Activated CD8-positive, alpha-beta memory T cell treated with anti-CD3 and anti-CD28 coated beads, Interleukin-2, amount 50 U/mL, for 4 hours (primary cell): ENCODE data around the gene ITFG1.
"Not testable (repeated sequence)": the region's sequence is repeated elsewhere in the genome, so short reads cannot be mapped to it uniquely, and the experiment has no call there.

Source experiments
- DNase-seq: peaks from one replicate; pipeline ENCODE4 v3.0.0-alpha.2; 2020

Gene ITFG1

GRCh38 chr16:47229053-47230050 lies 231.5 kb downstream of the ITFG1 start:
- no peak for DNase-seq

- DNase-seq = no peak
These were observed 232.6 kb downstream of the ITFG1 start for GRCh38 chr16:47228241-47228640.

GRCh38 chr16:47213761-47214440 lies 247.0 kb downstream of the ITFG1 start:
- DNase-seq = no peak

- no peak for DNase-seq
These were observed 249.6 kb downstream of the ITFG1 start for GRCh38 chr16:47211218-47211617.

GRCh38 chr16:47204736-47205504 lies 255.9 kb downstream of the ITFG1 start:
- DNase-seq = no peak

GRCh38 chr16:47203433-47203832 lies 257.4 kb downstream of the ITFG1 start:
- not testable (repeated sequence) for DNase-seq

GRCh38 chr16:47198180-47198575 lies 262.7 kb downstream of the ITFG1 start:
- no peak for DNase-seq

- no peak for DNase-seq
These were observed 263.2 kb downstream of the ITFG1 start for GRCh38 chr16:47197536-47198179.

GRCh38 chr16:47196457-47196856 lies 264.4 kb downstream of the ITFG1 start:
- DNase-seq = no peak

- no peak for DNase-seq
These were observed 278.5 kb downstream of the ITFG1 start for GRCh38 chr16:47182318-47182717.

- DNase-seq = not testable (repeated sequence)
These were observed 279.8 kb downstream of the ITFG1 start for GRCh38 chr16:47181066-47181465.

- DNase-seq = no peak
These were observed 280.8 kb downstream of the ITFG1 start for GRCh38 chr16:47180073-47180472.

- DNase-seq = no peak
These were observed 285.7 kb downstream of the ITFG1 start for GRCh38 chr16:47175152-47175551.

GRCh38 chr16:47162670-47163420 lies 298.0 kb downstream of the ITFG1 start:
- DNase-seq = no peak

- DNase-seq = no peak
These were observed 299.4 kb downstream of the ITFG1 start for GRCh38 chr16:47161464-47161863.

GRCh38 chr16:47160422-47160821 lies 300.4 kb downstream of the ITFG1 start:
- no peak for DNase-seq

- DNase-seq = no peak
These were observed 301.9 kb downstream of the ITFG1 start for GRCh38 chr16:47158992-47159391.

- no peak for DNase-seq
These were observed 304.1 kb downstream of the ITFG1 start for GRCh38 chr16:47156680-47157215.

GRCh38 chr16:47152501-47152900 lies 308.4 kb downstream of the ITFG1 start:
- DNase-seq = not testable (repeated sequence)

- DNase-seq = no peak
These were observed 310.8 kb downstream of the ITFG1 start for GRCh38 chr16:47150067-47150466.

- no peak for DNase-seq
These were observed 316.3 kb downstream of the ITFG1 start for GRCh38 chr16:47144559-47144877.
